ENCODE data around the gene TSSC4. TPM values are rescaled to one million over a fixed set of nuclear protein-coding genes. Genes with fewer than 3 reads are reported as not detected.

The TSSC4 gene
- total RNA-seq, 1 donor from 2014 or later, result 38.8 TPM

- no peak for TF ChIP-seq CTCF (IDR thresholded peaks at IDR 0.05)
- ATAC-seq, result no peak
- no peak overlapping the region for H3K4me3 ChIP-seq
- H3K36me3 ChIP-seq, result peaks cover 25% of the 10 kb centered on the region
- no peak for DNase-seq
- intact Hi-C loops (cut with DNase I), result no loop called here
- no peak overlapping the region for H3K27ac ChIP-seq
- H3K27me3 ChIP-seq (ENCODE audit: low read depth), result peaks cover 7% of the 10 kb centered on the region
- no peaks in the 10 kb centered on the region for H3K9me3 ChIP-seq
- H3K4me1 ChIP-seq, result peaks cover 6% of the 10 kb centered on the region
Observed at GRCh38 chr11:2406878-2407410, 6.4 kb downstream of the TSSC4 start.

- ATAC-seq, result no peak
- Histone ChIP-seq H3K4me1 (no peaks in the 10 kb centered on the region), H3K9me3 (no peaks in the 10 kb centered on the region), H3K27me3 (ENCODE audit: low read depth) (peaks cover 7% of the 10 kb centered on the region), H3K27ac (no peak overlapping the region), H3K4me3 (no peak overlapping the region), H3K36me3 (peaks cover 8% of the 10 kb centered on the region)
- no peak for TF ChIP-seq CTCF (IDR thresholded peaks at IDR 0.05)
- no peak for DNase-seq
- intact Hi-C loops (cut with DNase I), result no loop called here
Observed at GRCh38 chr11:2408671-2409070, 8.1 kb downstream of the TSSC4 start.

- Histone ChIP-seq H3K36me3 (peaks cover 3% of the 10 kb centered on the region), H3K27me3 (ENCODE audit: low read depth) (peaks cover 7% of the 10 kb centered on the region), H3K4me3 (no peak overlapping the region), H3K9me3 (no peaks in the 10 kb centered on the region), H3K27ac (no peak overlapping the region), H3K4me1 (no peaks in the 10 kb centered on the region)
- DNase-seq, result no peak
- ATAC-seq, result no peak
- TF ChIP-seq CTCF (IDR thresholded peaks at IDR 0.05), result no peak
- intact Hi-C loops (cut with DNase I), result no loop called here
Observed at GRCh38 chr11:2409126-2409525, 8.6 kb downstream of the TSSC4 start.

GRCh38 chr11:2409611-2410468 is 9.3 kb downstream of the TSSC4 start:
- no peaks in the 10 kb centered on the region for H3K4me1 ChIP-seq
- DNase-seq (no peak), ATAC-seq (no peak)
- no peaks in the 10 kb centered on the region for H3K9me3 ChIP-seq
- H3K27me3 ChIP-seq (ENCODE audit: low read depth), result peaks cover 7% of the 10 kb centered on the region
- no peaks in the 10 kb centered on the region for H3K36me3 ChIP-seq
- intact Hi-C loops (cut with DNase I), result no loop called here
- no peak overlapping the region for H3K27ac ChIP-seq
- no peak overlapping the region for H3K4me3 ChIP-seq
- no peak for TF ChIP-seq CTCF (IDR thresholded peaks at IDR 0.05)

- intact Hi-C loops (cut with DNase I), result no loop called here
- Histone ChIP-seq H3K36me3 (no peaks in the 10 kb centered on the region), H3K4me1 (no peaks in the 10 kb centered on the region), H3K9me3 (no peaks in the 10 kb centered on the region), H3K27me3 (ENCODE audit: low read depth) (peaks cover 7% of the 10 kb centered on the region), H3K4me3 (no peak overlapping the region), H3K27ac (no peak overlapping the region)
- ATAC-seq (no peak), DNase-seq (no peak)
- TF ChIP-seq CTCF (IDR thresholded peaks at IDR 0.05), result no peak
Observed at GRCh38 chr11:2410616-2411015, 10.1 kb downstream of the TSSC4 start.

All from lower lobe of right lung (tissue), 2 donors.